Measurements from ENCODE around the gene NTF3. TPM values are rescaled to one million over a fixed set of nuclear protein-coding genes. Genes with fewer than 3 reads are reported as not detected.

Gene NTF3
- under 1 TPM in 2 of 4 donors, not detected in 2; 0.18 to 0.23 TPM for total RNA-seq

GRCh38 chr12:5432011-5432400 lies at the start of gene NTF3:
Gene NTF3, plus strand, starts transcription at chr12:5432108. Its CDS starts 217 bp downstream, at chr12:5432325.
- peak within 1 kb of the TSS; percentile 22 to 59 (median 40) for H3K27ac ChIP-seq
- intact Hi-C loops (cut with DNase I; ENCODE audit: low total_unique reads) (loop anchor here (2.0 to 5.0 kb wide), 2 partner anchors 50 to 261 kb away; no protein-coding TSS in a partner anchor), in situ Hi-C loops (cut with MboI; ENCODE audit: low sequenced_read_pairs in 4 of 4) (loop anchor here in 3 of 4 donors (10.0 to 25.0 kb wide), 4 partner anchors 220 to 570 kb away; no protein-coding TSS in a partner anchor)
- peak within 1 kb of the TSS; percentile 58 to 71 (median 66) for H3K4me3 ChIP-seq
- H3K9me3 ChIP-seq = no peaks in the 10 kb centered on the region
- TF ChIP-seq CTCF (IDR thresholded peaks at IDR 0.05 in 4 of 5, conservative IDR thresholded peaks at IDR 0.05 in 1 of 5) (no peak), POLR2A (IDR thresholded peaks at IDR 0.05) (peak; percentile 29 to 46)
- peak; percentile 63 to 68 for ATAC-seq
- peaks cover 2 to 36% (median 21%) of the 10 kb centered on the region in 3 donors for H3K27me3 ChIP-seq
- DNase-seq = peak in 1 of 2 donors; percentile 31
- H3K36me3 ChIP-seq = no peaks in the 10 kb centered on the region
- H3K4me1 ChIP-seq = peaks cover 28 to 40% of the 10 kb centered on the region in 2 donors

DNA sequence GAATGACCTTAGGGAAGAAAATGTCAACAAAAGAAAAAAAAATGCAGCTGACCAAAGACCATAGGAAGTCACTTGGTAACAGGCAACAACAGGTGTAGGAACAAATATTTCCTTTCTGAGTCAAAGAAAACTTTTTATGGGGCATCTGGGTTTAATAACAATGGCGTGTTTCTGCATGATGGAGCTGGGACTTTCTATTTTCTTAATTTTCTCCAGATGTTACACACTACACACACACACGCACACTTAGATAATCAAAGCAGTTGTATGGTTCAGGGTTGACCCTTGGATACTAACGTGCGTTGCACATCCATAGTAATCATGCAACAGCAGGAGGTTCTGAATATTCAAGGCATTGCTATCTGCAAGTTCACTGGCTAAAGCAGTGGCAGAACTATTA lies 47.9 kb upstream of the NTF3 start:
- H3K27ac ChIP-seq = no peak overlapping the region
- H3K4me1 ChIP-seq = peaks cover 24 to 37% of the 10 kb centered on the region in 2 donors
- DNase-seq = no peak
- no peak overlapping the region for H3K4me3 ChIP-seq
- no peak for ATAC-seq
- TF ChIP-seq CTCF (IDR thresholded peaks at IDR 0.05 in 4 of 5, conservative IDR thresholded peaks at IDR 0.05 in 1 of 5) = no peak
- TF ChIP-seq POLR2A (IDR thresholded peaks at IDR 0.05) = no peak
- H3K36me3 ChIP-seq = no peaks in the 10 kb centered on the region
- no peaks in the 10 kb centered on the region for H3K9me3 ChIP-seq
- in situ Hi-C loops (cut with MboI; ENCODE audit: low sequenced_read_pairs in 4 of 4) (no loop called here), intact Hi-C loops (cut with DNase I; ENCODE audit: low total_unique reads) (loop anchor here (5.0 kb wide), 2 partner anchors 48 to 52 kb away; partner anchors contain the start of gene NTF3)
- no peaks in the 10 kb centered on the region for H3K27me3 ChIP-seq

DNA sequence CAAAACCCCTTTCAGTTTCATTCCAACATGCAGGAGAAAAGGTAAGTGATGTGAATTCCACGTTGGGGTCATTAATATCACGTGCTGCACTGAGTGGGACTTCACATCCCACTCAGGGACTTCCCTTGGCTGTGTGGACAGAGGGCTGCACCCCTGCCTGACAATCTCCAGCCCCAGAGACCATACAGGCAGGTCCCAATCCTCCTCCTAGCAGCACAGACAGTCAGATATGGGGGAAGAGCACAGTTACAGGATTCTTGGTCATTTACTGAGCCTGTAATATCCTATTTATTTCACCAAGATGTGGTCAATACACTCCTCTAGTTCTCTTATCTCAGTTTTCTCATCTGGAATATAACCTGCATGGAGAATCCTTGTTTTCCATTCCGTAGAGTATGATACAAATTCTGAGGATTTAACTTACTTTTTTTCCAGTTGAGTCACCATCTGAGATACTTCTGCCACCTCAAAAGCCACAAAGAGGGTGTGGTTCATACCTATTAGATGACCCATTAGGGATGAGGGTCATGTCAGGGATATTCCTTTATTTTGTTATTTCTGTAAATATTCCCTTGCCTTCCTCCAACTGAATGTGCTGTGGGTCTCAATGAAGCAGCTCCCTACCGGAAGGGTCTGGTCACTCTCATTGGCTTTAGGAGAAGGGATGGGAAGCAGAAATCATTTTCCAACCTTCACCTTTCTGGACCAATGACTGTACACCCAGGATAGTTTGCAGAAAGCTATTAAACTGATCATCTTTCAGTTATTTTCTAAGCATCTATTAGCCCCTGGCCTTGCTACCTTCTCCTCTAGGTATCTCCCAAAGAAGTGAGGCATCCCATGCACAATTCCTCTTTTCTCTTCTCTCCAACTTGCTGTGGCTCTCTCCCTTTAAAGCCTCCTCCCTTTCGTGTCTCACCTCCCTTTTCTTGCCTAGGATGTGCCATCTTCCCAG lies 43.0 kb upstream of the NTF3 start:
- H3K36me3 ChIP-seq = no peaks in the 10 kb centered on the region
- no peak overlapping the region for H3K4me3 ChIP-seq
- H3K27me3 ChIP-seq = no peaks in the 10 kb centered on the region
- peaks cover 0 to 5% of the 10 kb centered on the region in 2 donors for H3K4me1 ChIP-seq
- in situ Hi-C loops (cut with MboI; ENCODE audit: low sequenced_read_pairs in 4 of 4) = no loop called here
- intact Hi-C loops (cut with DNase I; ENCODE audit: low total_unique reads) = no loop called here
- DNase-seq = no peak
- no peak for ATAC-seq
- H3K9me3 ChIP-seq = no peaks in the 10 kb centered on the region
- no peak overlapping the region for H3K27ac ChIP-seq
- no peak for TF ChIP-seq CTCF (IDR thresholded peaks at IDR 0.05 in 4 of 5, conservative IDR thresholded peaks at IDR 0.05 in 1 of 5)
- no peak for TF ChIP-seq POLR2A (IDR thresholded peaks at IDR 0.05)

GRCh38 chr12:5390174-5390799 lies 41.6 kb upstream of the NTF3 start:
- no peak for DNase-seq
- in situ Hi-C loops (cut with MboI; ENCODE audit: low sequenced_read_pairs in 4 of 4) = no loop called here
- no peaks in the 10 kb centered on the region for H3K9me3 ChIP-seq
- intact Hi-C loops (cut with DNase I; ENCODE audit: low total_unique reads) = no loop called here
- H3K4me3 ChIP-seq = no peak overlapping the region
- no peaks in the 10 kb centered on the region for H3K27me3 ChIP-seq
- H3K36me3 ChIP-seq = no peaks in the 10 kb centered on the region
- ATAC-seq = no peak
- H3K4me1 ChIP-seq = peaks cover 0 to 5% of the 10 kb centered on the region in 2 donors
- no peak overlapping the region for H3K27ac ChIP-seq
- no peak for TF ChIP-seq CTCF (IDR thresholded peaks at IDR 0.05 in 4 of 5, conservative IDR thresholded peaks at IDR 0.05 in 1 of 5)

Measured in gastrocnemius medialis (tissue), 4 donors.